Lower leg skin (tissue), 4 donors: Measurements from ENCODE around the gene KRT16. TPM values are rescaled to one million over a fixed set of nuclear protein-coding genes. Genes with fewer than 3 reads are reported as not detected.

Experiments
- DNase-seq, 2 donors: peaks; one replicate each; pipeline ENCODE4 v3.0.0-alpha.2; 2019; ENCODE audit warnings: low spot score in 2 of 2
- H3K4me3 ChIP-seq: fragments of 200-600 bp; sonication (generic); 2 replicates; pipeline ENCODE4 v1.5.1; 2017; ENCODE audit warnings: mild to moderate bottlenecking, low read depth; ENCODE audit not compliant: poor library complexity, severe bottlenecking
- POLR2A ChIP-seq, 2 donors: fragments of 450-650 bp; IDR thresholded peaks; one replicate each; pipeline ENCODE4 v1.6.1; 2016 to 2017; ENCODE audit warnings: antibody characterized with exemption in 2 of 2, mild to moderate bottlenecking in 1 of 2, moderate library complexity in 1 of 2
- WGBS, 2 donors: methylation state at CpG; one replicate each; pipeline ENCODE4 v1.1.5; 2018; 5-methylcytosine and 5-hydroxymethylcytosine counted together
- intact Hi-C: fragments of 100-400 bp; cut with DNase I; formaldehyde crosslinking; loops from one replicate; pipeline ENCODE4 v1.15.0; 2023; ENCODE audit warnings: low total_unique reads
- total RNA-seq, 4 donors: library from RNA; depleted of rRNA; stranded (reverse); fragments of >200 nt; gene quantifications; one replicate each; pipeline ENCODE4 v1.1.0, GENCODE V29; 2016
- TF ChIP-seq, protein P1 (sequence below), 3 donors: fragments of 450-650 bp; IDR thresholded peaks; one replicate each; pipeline ENCODE4 v1.5.1; 2016; ENCODE audit warnings: antibody characterized with exemption in 3 of 3, mild to moderate bottlenecking in 3 of 3, moderate library complexity in 2 of 3

KRT16 gene
- total RNA-seq, 4 donors from 2014 or later: 79.2 to 447 (median 81.8) TPM

DNA sequence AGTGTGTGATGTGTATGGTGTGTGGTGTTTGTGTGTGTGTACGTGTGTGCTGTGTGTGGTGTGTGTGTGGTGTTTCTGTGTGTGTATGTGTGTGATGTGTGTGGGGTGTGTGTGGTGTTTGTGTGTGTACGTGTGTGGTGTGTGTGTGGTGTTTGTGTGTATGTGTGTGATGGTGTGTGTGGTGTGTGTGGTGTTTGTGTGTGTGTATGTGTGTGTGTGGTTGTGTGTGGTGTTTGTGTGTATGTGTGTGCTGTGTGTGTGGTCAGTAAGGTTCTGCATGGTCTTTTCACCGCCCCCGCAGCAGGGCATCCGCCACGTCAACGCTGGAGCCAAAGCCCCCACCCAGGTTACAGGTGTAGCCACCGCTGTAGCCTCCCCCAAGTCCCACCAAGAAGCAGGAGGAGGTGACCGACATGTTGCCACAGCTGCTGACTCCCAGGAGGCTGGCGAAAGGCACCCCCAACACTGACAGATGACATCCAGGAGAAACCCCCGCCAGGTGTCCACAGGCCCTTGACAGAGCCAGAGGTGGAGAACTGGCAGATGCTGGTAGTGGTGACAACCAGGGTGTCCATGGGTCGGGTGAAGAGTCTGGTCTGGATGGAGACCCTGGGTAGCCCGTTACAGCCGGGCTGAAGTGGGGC lies 21.1 kb upstream of the KRT16 start:
- DNase-seq: no peak
- intact Hi-C loops: no loop called here

DNA sequence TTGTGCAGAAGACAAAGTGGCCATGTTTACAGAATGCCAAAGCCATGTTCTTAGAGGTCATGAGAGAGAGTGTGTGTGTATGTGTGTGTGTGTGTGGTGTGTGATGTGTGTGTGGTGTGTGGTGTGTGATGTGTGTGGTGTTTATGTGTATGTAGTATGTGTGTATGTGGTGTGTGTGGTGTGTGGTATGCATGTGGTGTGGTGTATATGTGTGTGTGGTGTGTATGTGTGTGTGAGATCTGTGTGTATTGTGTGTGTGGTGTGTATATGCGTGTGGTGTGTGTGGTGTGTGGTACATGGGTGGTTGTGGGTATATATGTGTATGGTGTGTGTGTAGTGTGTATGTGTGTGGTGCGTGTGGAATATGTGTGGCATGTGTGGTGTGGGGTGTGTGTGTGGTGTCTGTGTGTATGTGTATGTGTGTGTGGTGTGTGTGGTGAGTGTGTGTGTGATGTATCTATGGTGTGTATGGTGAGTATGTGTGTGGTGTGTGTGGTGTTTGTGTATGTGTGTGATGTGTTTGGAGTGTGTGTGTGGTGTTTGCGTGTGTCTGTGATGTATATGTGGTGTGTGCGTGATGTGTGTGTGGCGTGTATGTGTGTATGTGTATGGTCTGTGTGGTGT lies 20.0 kb upstream of the KRT16 start:
- no peak for DNase-seq
- TF ChIP-seq, protein P1, sequence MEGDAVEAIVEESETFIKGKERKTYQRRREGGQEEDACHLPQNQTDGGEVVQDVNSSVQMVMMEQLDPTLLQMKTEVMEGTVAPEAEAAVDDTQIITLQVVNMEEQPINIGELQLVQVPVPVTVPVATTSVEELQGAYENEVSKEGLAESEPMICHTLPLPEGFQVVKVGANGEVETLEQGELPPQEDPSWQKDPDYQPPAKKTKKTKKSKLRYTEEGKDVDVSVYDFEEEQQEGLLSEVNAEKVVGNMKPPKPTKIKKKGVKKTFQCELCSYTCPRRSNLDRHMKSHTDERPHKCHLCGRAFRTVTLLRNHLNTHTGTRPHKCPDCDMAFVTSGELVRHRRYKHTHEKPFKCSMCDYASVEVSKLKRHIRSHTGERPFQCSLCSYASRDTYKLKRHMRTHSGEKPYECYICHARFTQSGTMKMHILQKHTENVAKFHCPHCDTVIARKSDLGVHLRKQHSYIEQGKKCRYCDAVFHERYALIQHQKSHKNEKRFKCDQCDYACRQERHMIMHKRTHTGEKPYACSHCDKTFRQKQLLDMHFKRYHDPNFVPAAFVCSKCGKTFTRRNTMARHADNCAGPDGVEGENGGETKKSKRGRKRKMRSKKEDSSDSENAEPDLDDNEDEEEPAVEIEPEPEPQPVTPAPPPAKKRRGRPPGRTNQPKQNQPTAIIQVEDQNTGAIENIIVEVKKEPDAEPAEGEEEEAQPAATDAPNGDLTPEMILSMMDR (IDR thresholded peaks at IDR 0.05): peak in 1 of 3 donors; percentile 15
- no peak for TF ChIP-seq POLR2A (IDR thresholded peaks at IDR 0.05)
- intact Hi-C loops: no loop called here
- H3K4me3 ChIP-seq: no peak overlapping the region
- 72 to 76% methylated on average over 5 of the region's 5 CpGs for WGBS, 2 donors

More for the DNA sequence above, 21.1 kb upstream of the KRT16 start:
- 90% methylated on average over 14 of the region's 14 CpGs for WGBS, 2 donors
- no peak overlapping the region for H3K4me3 ChIP-seq
- TF ChIP-seq POLR2A (IDR thresholded peaks at IDR 0.05): no peak
- TF ChIP-seq, protein P1 (IDR thresholded peaks at IDR 0.05): no peak

DNA sequence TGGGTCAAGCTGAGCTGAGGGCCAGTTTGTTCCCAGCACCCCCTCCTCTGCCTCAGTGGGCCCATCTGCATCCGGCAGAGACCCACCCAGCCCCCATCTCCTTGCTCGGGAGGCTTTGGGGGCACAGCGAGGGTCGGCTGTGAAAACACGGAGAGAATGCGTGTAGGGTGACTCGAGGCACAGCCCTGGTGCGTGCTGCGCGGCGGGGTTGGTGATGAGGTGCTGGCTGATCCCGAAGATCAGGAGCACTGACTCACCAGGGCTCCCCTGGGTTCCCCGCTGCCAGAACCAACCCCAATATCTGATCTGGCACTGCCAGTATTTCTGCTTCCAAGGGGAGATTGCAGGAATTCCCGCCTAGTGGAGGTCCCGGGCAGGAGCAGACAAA lies 19.3 kb upstream of the KRT16 start:
- TF ChIP-seq POLR2A (IDR thresholded peaks at IDR 0.05): no peak
- TF ChIP-seq, protein P1 (IDR thresholded peaks at IDR 0.05): no peak
- WGBS, 2 donors: 50 to 86% methylated on average over 14 to 15 of the region's 15 CpGs

DNA sequence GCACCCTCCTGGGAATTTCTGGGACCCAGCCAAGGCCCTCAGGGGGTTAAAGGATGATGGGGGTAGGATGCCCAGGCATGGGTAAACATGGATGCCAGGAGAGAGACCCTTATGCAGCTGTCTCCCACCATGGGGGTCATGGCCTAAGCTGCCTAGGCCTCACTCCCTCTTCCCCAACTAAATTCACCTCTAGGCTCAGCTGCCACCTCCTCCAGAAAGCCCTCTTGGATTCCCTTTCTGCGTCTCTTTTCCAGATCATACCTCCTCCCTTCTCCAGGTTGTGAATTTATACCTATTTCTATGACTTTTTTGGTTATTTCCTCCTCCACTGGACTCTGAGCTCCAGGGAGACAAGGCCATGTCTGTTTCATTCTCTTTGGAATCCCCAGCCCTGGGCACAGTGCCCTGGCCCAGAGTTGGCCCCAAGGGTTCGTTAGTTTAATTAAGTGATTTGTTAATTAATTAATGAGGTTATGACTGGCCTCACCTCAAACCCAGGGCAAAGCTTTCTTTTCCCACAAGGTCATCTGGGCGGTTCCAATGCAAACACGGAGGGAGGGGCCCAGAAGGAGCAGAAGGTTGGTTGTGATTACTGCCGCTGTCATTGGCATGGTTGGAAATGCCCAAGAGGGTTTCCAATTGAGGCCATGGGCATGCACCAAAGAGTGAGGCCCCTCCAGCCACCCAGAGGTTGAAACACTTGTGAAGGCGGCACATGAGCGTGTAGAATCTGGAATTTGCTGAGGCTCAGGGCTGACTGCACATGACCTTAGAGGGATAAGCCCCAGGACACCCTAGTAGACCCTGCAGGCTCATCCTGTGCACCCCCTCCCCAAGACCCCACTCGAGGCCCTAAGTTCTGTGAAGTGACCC lies 18.7 kb upstream of the KRT16 start:
- 64 to 72% methylated on average over 8 of the region's 8 CpGs for WGBS, 2 donors
- intact Hi-C loops: no loop called here
- TF ChIP-seq POLR2A (IDR thresholded peaks at IDR 0.05): no peak
- TF ChIP-seq, protein P1 (IDR thresholded peaks at IDR 0.05): no peak
- no peak for DNase-seq
- H3K4me3 ChIP-seq: no peak overlapping the region

More for the DNA sequence above, 19.3 kb upstream of the KRT16 start:
- DNase-seq: no peak
- H3K4me3 ChIP-seq: no peak overlapping the region
- intact Hi-C loops: no loop called here

DNA sequence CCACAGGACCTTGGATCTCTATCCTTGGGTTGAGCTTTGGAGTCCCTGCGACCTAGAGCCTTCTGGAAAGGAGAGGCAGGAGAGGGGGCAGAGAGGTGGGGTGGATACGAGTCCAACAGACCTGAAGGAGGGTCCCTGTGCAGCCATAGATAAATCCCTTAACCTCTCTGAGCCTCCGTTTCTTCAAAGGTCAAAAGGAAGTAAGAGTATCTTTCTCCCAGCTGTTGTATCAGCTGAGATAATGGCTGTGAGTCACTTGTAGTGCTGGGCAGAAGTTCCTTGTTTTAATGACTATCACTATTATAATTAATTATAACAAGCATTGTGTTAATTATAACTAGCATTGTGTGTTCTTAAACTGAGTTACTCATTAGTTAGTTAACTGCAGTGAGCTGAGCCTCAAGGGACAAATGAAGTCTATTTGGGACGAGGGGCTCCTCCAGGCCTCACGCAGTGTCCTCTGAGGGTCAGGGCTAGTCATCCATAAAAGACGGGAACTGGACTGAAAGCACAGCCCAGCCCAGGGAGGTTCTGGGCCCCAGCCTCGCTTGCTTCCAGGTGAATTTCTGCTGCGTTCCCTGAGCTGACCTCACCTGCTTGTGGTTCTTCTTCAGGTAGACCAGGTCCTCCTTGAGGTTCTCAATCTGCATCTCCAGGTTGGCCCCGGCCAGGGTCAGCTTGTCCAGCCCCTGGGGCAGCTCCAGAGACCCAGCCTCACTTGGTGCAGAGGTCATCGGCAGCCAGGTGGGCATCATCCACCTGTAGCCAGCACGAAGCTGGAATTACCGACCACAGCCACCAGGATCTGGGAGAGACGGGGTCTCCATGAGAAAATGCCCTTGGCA lies 17.5 kb upstream of the KRT16 start:
- intact Hi-C loops: no loop called here
- no peak for TF ChIP-seq POLR2A (IDR thresholded peaks at IDR 0.05)
- no peak overlapping the region for H3K4me3 ChIP-seq
- DNase-seq: no peak
- 74 to 76% methylated on average over 13 of the region's 13 CpGs for WGBS, 2 donors
